ENCODE measurements around the gene MICALL2.

MICALL2 gene

GRCh38 chr7:1493129-1493528 lies 33.9 kb upstream of the MICALL2 start:
- Histone ChIP-seq H3K27ac (no peak overlapping the region), H3K27me3 (no peaks in the 10 kb centered on the region)

GRCh38 chr7:1492640-1493039 lies 33.4 kb upstream of the MICALL2 start:
- no peaks in the 10 kb centered on the region for H3K9me3 ChIP-seq
- no peak overlapping the region for H3K27ac ChIP-seq
- no peak for TF ChIP-seq Cebpa-rat (IDR thresholded peaks at IDR 0.05)
- H3K4me3 ChIP-seq, result no peak overlapping the region
- H3K4me1 ChIP-seq, result no peaks in the 10 kb centered on the region
- no peak overlapping the region for H3K9ac ChIP-seq
- H4K20me1 ChIP-seq, result peaks cover 94% of the 10 kb centered on the region
- H3K27me3 ChIP-seq, result no peaks in the 10 kb centered on the region
- H3K4me2 ChIP-seq, result no peak overlapping the region
- H3K36me3 ChIP-seq, result peaks cover 98% of the 10 kb centered on the region

More at GRCh38 chr7:1493129-1493528, 33.9 kb upstream of the MICALL2 start:
- no peak for TF ChIP-seq Cebpa-rat (IDR thresholded peaks at IDR 0.05)
- Histone ChIP-seq H3K4me2 (no peak overlapping the region), H4K20me1 (peaks cover 94% of the 10 kb centered on the region), H3K36me3 (peaks cover 98% of the 10 kb centered on the region), H3K9ac (no peak overlapping the region), H3K9me3 (no peaks in the 10 kb centered on the region), H3K4me1 (no peaks in the 10 kb centered on the region), H3K4me3 (no peak overlapping the region)

GRCh38 chr7:1492221-1492620 lies 33.0 kb upstream of the MICALL2 start:
- Histone ChIP-seq H3K4me1 (no peaks in the 10 kb centered on the region), H3K9me3 (no peaks in the 10 kb centered on the region), H3K27ac (no peak overlapping the region), H3K27me3 (no peaks in the 10 kb centered on the region), H3K4me2 (no peak overlapping the region), H3K36me3 (peaks cover 98% of the 10 kb centered on the region), H3K9ac (no peak overlapping the region), H3K4me3 (no peak overlapping the region), H4K20me1 (peaks cover 94% of the 10 kb centered on the region)
- TF ChIP-seq Cebpa-rat (IDR thresholded peaks at IDR 0.05), result no peak

- Histone ChIP-seq H3K4me2 (no peak overlapping the region), H3K4me1 (no peaks in the 10 kb centered on the region), H3K9me3 (no peaks in the 10 kb centered on the region), H3K4me3 (no peak overlapping the region), H3K27ac (no peak overlapping the region), H3K9ac (no peak overlapping the region), H3K36me3 (peaks cover 98% of the 10 kb centered on the region), H4K20me1 (peaks cover 92% of the 10 kb centered on the region), H3K27me3 (no peaks in the 10 kb centered on the region)
- no peak for TF ChIP-seq Cebpa-rat (IDR thresholded peaks at IDR 0.05)
These were observed 31.6 kb upstream of the MICALL2 start for GRCh38 chr7:1490837-1491236.

GRCh38 chr7:1489336-1489735 lies 30.1 kb upstream of the MICALL2 start:
- Histone ChIP-seq H4K20me1 (peaks cover 89% of the 10 kb centered on the region), H3K27me3 (no peaks in the 10 kb centered on the region), H3K4me2 (no peak overlapping the region), H3K4me1 (no peaks in the 10 kb centered on the region), H3K36me3 (peaks cover 98% of the 10 kb centered on the region), H3K4me3 (no peak overlapping the region), H3K9ac (no peak overlapping the region), H3K27ac (no peak overlapping the region), H3K9me3 (no peaks in the 10 kb centered on the region)
- TF ChIP-seq Cebpa-rat (IDR thresholded peaks at IDR 0.05), result no peak

- no peak for TF ChIP-seq Cebpa-rat (IDR thresholded peaks at IDR 0.05)
- peaks cover 89% of the 10 kb centered on the region for H4K20me1 ChIP-seq
- H3K4me1 ChIP-seq, result no peaks in the 10 kb centered on the region
- H3K27ac ChIP-seq, result no peak overlapping the region
- H3K4me2 ChIP-seq, result no peak overlapping the region
- H3K36me3 ChIP-seq, result peaks cover 98% of the 10 kb centered on the region
- no peak overlapping the region for H3K4me3 ChIP-seq
- H3K9ac ChIP-seq, result no peak overlapping the region
- no peaks in the 10 kb centered on the region for H3K9me3 ChIP-seq
- H3K27me3 ChIP-seq, result no peaks in the 10 kb centered on the region
These were observed 28.7 kb upstream of the MICALL2 start for GRCh38 chr7:1488016-1488415.

GRCh38 chr7:1487466-1487865 lies 28.2 kb upstream of the MICALL2 start:
- Histone ChIP-seq H3K4me2 (no peak overlapping the region), H3K4me1 (no peaks in the 10 kb centered on the region), H3K36me3 (peaks cover 99% of the 10 kb centered on the region)

GRCh38 chr7:1486571-1486970 lies 27.3 kb upstream of the MICALL2 start:
- Histone ChIP-seq H3K36me3 (peaks cover 99% of the 10 kb centered on the region), H3K27me3 (no peaks in the 10 kb centered on the region), H3K4me1 (no peaks in the 10 kb centered on the region), H3K9me3 (no peaks in the 10 kb centered on the region), H4K20me1 (peaks cover 94% of the 10 kb centered on the region), H3K4me3 (no peak overlapping the region), H3K27ac (no peak overlapping the region), H3K4me2 (no peak overlapping the region), H3K9ac (no peak overlapping the region)
- TF ChIP-seq Cebpa-rat (IDR thresholded peaks at IDR 0.05), result no peak

More at GRCh38 chr7:1487466-1487865, 28.2 kb upstream of the MICALL2 start:
- H3K27ac ChIP-seq, result no peak overlapping the region
- peaks cover 94% of the 10 kb centered on the region for H4K20me1 ChIP-seq
- no peak overlapping the region for H3K9ac ChIP-seq
- H3K27me3 ChIP-seq, result no peaks in the 10 kb centered on the region
- H3K9me3 ChIP-seq, result no peaks in the 10 kb centered on the region
- TF ChIP-seq Cebpa-rat (IDR thresholded peaks at IDR 0.05), result no peak
- H3K4me3 ChIP-seq, result no peak overlapping the region

- peaks cover 99% of the 10 kb centered on the region for H3K36me3 ChIP-seq
- no peak overlapping the region for H3K27ac ChIP-seq
These were observed 25.9 kb upstream of the MICALL2 start for GRCh38 chr7:1485156-1485555.

GRCh38 chr7:1484569-1484968 lies 25.3 kb upstream of the MICALL2 start:
- H3K9ac ChIP-seq, result no peak overlapping the region
- no peak overlapping the region for H3K27ac ChIP-seq
- no peaks in the 10 kb centered on the region for H3K4me1 ChIP-seq
- peaks cover 99% of the 10 kb centered on the region for H3K36me3 ChIP-seq
- TF ChIP-seq Cebpa-rat (IDR thresholded peaks at IDR 0.05), result no peak
- H3K4me2 ChIP-seq, result no peak overlapping the region
- H3K4me3 ChIP-seq, result no peak overlapping the region
- no peaks in the 10 kb centered on the region for H3K27me3 ChIP-seq
- H3K9me3 ChIP-seq, result no peaks in the 10 kb centered on the region
- H4K20me1 ChIP-seq, result peaks cover 93% of the 10 kb centered on the region

More at GRCh38 chr7:1485156-1485555, 25.9 kb upstream of the MICALL2 start:
- H3K27me3 ChIP-seq, result no peaks in the 10 kb centered on the region
- TF ChIP-seq Cebpa-rat (IDR thresholded peaks at IDR 0.05), result no peak
- no peak overlapping the region for H3K4me3 ChIP-seq
- no peak overlapping the region for H3K9ac ChIP-seq
- H3K4me1 ChIP-seq, result no peaks in the 10 kb centered on the region
- H3K4me2 ChIP-seq, result no peak overlapping the region
- no peaks in the 10 kb centered on the region for H3K9me3 ChIP-seq
- H4K20me1 ChIP-seq, result peaks cover 93% of the 10 kb centered on the region
